Stimulated activated CD8-positive, alpha-beta memory T cell treated with anti-CD3 and anti-CD28 coated beads, Interleukin-7, amount 100 ng/mL, for 48 hours (primary cell): ENCODE measurements around the gene SESN2.

Source experiments
- DNase-seq, 2 donors: peaks; one replicate each; pipeline ENCODE4 v3.0.0-alpha.2; 2020; ENCODE audit warnings: low read depth in 1 of 2; ENCODE audit errors: extremely low read depth in 1 of 2

Gene SESN2

DNA sequence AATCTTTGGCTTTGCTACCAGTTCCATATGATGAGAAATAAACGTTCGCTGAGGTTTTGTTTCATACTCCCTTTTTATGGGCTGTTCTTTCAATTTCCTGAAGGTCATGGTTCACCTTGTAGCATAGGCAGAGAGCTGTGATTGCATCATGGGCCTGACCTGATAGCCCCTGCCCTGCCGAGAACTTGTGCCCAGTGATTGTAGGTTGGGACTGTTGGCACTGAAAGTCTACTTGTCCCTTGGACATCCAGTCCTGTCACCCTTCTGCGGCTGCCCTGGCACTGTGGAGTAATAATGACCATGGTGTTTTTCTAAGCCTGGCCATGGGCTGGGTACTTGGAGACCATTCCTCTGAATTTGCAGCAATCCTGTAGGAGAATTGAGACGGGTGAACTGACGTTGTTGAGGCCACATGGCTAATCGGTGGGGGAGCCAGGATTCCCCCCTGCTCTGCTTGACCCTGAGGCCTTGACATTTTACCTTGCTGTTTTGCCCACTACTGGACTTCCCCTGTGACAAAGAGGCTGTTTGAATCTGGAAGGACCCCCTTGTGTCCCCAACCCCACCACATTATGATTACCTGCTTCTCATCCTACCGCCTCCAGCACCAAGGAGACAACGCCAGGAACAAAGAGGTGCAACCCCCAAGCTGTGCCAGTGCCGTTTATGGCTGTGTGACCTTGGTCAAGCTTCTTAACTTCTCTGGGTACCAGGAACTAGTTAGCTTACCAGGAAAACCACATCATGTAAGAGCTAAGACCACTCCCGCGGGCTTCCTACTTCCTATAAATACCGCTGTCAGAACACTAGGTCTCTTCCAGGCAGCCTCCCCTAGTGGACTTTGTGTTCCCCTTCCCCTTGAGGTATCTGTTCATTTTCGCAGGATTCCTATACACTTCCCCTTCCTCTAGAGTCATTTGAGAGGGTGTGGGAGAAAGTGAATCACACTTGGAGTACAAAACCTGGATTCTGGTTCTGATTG is 23.4 kb downstream of the SESN2 start:
- no peak for DNase-seq

DNA sequence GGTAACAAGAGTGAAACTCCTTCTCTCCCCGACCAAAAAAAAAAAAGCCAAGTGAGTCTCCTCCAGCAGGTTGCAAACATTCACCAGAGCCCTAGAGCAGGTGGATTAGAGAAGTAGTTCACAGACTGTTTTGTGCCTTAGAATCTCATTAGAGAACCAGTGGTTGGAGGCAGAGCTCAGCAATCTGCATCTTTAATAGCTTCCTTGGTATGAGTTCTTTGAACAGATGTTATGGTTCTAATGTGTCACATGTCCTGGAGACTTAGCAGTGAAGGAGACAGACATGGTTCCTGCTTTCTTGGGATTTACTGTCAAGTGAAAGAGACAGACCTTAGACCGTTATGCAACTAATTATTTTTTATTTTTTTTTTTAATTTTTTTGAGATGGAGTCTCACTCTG is 26.8 kb downstream of the SESN2 start:
- DNase-seq, result no peak

DNA sequence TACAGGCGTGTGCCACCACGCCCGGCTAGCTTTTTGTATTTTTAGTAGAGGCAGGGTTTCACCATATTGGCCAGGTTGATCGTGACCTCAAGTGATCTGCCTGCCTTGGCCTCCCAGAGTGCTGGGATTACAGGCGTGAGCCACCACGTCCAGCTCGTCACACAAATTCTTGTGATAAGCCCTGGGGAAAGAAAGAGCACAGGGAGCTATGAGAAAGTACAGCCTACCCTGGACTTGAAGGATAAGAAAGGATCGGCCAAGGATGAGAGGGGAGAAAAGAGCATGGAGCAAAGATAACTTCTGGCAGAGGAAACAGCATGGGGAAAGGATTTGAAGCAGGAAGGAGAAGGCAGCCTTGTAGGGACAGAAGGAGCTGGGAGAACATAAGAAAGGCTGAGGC is 29.2 kb downstream of the SESN2 start:
- no peak for DNase-seq

DNA sequence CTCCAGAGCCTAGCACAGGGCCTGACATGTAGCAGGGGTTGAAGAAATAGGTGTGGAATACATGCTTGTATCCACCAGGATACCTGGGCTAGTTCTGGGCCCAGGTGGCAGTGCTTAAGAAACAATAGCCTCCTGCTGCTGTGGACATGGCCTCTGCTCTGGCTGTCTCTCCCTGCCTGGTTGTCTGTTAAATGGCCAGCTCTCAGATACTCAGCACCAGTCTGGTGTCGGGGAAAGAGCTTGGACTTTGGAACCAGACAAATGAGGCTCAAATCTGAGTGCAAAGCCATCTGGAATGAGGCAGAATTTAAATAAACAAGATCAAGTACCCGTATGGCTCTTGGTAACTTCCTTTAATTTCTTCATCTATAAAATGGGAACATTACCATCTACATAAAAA is 31.5 kb downstream of the SESN2 start:
- DNase-seq, result no peak

DNA sequence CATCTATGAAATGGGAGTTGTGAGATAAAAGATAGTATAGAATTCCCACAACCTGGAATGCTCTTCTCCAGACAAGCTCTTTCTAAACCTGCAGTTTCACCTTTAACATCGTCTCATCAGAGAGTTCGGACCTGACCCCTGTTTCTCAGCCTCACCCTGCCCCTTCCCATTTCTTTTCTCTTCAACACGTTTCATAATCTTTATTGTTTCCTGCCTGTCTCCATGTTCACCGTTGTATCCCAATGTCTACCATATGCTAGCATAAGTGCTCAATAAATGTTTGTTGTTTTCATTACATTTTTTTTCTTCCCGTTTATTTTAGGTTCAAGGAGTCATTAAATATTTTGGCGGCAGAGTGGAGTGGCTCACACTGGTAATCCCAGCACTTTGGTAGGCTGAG is 32.4 kb downstream of the SESN2 start:
- no peak for DNase-seq

DNA sequence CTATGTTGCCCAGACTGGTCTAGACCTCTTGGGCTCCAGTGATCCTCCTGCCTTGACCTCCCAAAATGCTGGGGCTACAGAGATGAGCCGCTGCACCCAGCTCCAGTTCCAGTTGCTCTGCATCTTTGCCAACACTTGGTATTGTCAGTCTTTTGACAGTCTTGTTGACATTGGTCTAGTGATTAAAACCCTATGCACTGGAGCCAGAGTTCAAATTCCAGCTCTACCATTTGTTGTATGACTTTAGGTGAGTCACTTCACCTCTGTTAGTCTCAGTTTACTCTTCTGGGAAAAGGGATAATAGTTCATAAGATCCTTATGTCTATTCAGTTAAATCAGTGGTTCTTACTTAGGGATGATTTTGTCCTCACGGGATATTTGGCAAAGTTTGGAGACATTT is 36.6 kb downstream of the SESN2 start:
- no peak for DNase-seq

DNA sequence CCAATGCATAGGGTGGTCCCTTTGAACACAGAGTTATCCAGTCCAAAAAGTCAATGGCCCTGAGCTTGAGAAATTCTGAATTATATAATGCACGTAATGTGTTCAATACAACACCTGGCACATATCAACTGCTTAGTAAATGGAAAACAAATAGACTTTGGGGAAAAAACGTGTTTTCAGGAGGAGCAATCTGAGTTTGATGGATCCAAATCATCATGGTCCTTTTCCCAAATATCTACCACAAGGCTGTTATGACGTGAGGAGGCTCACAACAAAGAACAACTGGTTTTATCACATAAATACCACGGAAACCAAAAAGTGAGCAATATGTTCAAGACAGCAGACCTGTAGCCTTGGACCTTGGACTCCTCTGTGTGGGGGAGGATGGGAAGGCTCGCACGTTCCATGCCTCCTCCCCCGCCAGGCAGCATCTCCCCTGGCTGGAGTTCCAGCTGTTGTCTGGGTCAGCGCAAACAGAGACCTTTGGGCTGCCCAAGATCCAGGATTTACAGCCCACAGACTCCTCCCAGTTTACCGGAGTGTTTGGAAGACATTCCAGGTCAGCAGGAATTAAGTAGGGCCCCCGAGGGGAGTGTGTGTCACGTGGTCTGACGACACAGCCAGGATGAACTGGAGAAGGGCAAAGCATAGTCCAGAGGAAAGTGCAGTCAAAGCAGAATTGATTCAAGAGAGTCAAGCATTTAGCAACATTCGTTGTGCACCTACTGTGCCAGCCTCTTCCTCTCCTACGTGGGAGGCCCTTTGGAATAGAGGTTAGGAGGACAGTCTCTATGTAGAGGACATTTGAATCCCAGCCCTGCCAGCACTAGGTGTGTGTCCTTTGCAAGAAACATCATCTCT is 37.3 kb downstream of the SESN2 start:
- DNase-seq, result no peak

DNA sequence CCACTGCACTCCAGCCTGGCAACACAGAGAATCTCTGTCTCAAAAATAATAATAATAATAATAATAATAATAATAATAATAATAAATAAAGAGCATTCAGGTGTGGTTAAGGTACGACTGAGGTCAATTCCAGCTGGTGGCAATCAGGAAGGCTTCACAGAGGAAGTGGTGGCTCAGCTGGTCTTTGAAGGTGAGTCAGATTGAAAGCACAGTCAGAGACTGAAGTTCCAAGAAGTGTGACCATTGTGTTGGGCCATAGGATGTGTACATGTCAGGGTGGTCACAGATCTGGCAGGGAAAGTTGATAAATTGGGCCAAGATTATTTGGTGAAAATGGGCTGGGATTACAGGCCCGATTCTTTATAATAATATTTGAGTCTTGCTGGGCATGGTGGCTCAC is 38.5 kb downstream of the SESN2 start:
- DNase-seq, result no peak

DNA sequence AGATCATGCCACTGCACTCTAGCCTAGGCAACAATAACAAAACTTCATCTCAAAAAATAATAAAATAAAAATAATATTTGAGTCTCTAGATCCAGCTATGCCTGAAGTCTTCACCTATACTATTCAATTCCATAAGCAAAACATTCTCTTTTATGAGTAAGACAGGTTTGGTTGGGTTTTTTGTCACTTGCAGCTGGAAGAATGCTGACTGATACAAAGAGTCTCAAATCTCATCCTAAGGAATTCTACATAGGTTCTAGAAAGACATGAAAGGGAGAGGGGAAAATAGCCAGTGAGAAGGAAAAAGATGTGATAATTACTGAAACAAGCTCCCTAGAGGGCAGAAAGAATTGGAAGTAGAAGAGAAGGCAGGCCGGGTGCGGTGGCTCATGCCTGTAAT is 39.1 kb downstream of the SESN2 start:
- DNase-seq, result no peak

DNA sequence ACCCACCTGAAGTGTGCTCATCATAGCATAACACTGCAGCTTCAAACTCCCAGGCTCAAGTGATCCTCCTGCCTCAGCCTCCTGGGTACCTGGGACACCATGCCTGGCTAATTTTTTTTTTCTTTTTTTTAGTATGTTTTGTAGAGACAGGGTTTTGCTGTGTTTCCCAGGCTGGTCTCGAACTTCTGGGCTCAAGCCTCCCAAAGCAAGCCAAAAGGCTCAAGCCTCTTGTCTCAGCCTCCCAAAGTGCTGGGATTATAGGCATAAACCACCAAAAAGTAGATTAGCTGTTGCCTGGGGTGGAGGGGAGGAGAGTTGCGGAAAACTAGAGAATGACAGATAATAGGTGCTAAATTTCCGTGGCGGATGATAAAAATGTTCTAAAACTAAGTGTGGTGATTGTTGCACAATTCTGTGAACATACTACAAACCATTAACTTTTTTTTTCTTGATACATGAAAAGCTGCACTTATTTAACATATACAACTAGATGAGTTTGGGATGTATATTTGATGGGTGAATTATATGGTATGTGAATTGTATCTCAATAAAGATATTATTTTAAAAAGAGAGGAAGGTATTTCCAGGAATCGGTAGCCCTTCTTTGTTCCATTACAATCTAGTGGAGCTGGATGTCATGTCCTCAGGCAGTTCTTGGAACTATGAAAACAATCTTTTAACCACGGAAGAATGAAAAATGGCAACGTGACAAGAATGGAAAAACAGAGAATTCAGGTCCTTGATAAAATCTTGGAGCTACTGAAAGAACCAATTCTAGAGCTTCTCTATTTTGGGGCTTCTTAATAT is 42.3 kb downstream of the SESN2 start:
- no peak for DNase-seq

DNA sequence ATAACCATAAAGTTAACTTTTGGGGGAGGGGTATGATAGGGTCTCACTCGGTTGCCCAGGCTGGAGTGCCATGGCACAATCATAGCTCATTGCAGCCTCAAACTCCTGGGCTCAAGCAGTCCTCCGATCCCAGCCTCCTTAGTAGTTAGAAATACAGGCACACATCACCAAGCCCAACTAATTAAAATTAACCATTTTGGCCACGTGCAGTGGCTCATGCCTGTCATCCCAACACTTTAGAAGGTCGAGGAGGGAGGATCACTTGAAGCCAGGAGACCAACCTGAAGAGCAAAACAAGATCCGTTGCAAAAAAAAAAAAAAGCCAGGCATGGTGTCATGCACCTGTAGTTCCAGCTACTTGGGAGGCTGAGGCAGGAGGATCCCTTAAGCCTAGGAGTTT is 42.9 kb downstream of the SESN2 start:
- DNase-seq, result no peak

DNA sequence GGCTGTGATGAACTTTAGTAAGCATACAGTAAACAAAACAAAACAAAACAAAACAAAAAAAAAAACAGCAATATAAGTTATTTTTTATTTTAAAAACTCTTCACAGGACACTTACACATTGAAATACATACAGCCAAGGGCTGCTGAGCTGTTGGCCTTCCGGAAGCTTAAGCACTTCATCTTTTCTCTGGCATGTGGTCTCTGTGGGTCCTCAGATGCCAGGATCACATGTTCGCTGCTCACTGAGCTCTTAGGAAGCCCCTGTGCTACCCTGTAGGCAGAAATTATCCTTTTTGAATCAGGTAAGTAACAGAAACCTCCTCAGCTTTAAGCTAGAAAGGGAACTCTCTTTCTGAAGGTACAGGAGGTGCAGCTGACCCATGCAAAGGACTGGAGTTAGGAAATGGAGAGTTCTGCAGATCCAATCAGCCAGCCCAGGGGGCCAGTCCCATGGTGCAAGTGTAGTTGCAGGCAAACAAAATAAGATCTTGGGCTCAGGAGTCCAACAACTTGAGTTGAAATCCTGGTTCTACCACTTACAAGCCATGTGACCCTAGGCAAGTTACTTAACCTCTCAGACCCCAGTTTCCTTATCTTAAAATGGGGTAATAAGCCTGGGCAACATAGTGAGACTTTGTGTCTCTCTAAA is 47.1 kb downstream of the SESN2 start:
- no peak for DNase-seq

DNA sequence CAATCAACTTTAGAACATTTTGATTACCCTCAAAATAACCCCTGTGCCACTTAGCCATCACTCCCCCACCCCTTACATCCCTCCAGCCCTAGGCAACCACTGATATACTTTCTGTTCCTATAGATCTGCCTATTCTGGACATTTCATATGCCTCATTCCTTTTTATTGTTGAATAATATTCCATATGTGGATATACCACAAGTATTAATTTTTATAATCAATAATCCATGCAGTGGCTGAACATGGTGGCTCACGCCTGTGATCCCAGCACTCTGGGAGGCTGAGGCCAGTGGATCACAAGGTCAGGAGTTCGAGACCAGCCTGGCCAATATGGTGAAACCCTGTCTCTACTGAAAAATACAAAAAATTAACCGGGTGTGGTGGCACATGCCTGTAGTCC is 49.4 kb downstream of the SESN2 start:
- no peak for DNase-seq

DNA sequence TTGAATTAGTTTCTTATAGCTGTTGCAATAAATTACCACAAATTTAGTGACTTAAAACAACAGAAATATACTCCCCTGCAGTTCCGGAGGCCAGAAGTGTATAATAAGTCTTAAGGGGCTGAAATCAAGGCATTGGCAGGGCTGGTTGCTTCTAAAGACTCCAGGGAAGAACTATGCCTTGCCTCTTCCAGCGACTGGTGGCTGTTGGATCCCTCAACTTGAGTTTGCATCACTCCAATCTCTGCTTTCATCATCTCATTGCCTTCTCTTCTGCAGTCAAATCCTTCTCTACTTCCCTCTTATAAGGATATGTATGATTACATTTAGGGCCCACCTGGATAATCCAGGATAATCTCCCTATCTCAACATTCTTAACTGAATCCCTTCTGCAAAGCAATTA is 50.4 kb downstream of the SESN2 start:
- DNase-seq, result no peak

DNA sequence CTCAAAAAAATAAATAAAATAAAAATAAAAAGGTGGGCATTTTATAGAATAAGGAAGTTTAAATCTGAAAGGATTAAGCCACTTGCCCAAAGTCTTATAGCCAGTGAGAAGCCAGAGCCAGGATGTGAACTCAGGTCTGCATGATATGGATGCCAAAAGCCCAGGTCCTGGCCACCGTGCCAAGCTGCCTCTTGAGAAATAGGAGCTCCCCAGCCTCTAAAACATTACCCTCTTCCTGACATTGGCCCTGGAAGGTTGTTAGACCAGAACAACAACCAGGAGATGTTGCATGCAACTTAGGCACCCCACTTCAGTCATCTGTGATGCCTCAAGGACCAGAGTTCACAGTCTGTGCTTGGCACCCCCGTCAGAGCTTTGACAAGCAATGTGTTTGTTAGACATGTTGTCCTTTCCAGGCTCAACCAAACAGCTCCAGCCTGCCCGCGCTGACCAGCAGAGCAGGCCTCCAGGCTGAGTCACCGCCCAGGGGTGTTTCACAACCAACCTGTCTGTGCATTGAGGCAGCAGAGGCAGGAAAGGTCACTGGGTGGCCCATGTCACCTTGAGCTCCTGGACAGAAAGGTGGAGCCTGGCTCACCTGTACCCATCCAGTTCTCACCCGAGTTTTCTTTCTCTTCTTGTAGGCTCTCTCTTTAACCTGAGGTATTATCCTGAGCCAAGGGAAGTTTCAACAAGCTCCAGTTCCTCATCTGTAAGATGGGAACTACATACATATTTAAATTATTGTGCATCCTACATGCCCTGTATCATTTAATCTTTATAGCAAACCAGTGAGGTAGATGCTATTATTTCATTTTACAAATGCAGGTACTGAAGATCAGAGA is 54.6 kb downstream of the SESN2 start:
- no peak for DNase-seq

DNA sequence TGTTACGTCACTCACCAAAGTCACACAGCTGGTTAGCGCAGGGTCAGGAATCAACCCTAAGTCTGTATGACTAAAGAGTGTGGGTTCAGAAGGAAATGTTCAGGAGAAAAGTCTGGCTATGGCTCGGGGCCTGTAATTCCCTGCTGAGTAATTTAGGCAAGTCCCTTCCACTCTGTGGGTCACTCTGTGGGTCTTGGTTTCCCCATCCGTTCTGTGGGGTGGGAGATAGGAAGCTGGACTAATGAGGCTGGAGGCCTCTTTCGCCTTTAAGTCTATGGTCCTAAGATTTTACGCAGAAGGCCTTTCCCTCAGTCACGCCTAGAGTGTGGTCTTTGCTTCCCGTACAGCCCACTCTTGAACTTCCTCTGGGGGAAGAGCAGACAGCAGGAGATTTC is 55.2 kb downstream of the SESN2 start:
- no peak for DNase-seq

DNA sequence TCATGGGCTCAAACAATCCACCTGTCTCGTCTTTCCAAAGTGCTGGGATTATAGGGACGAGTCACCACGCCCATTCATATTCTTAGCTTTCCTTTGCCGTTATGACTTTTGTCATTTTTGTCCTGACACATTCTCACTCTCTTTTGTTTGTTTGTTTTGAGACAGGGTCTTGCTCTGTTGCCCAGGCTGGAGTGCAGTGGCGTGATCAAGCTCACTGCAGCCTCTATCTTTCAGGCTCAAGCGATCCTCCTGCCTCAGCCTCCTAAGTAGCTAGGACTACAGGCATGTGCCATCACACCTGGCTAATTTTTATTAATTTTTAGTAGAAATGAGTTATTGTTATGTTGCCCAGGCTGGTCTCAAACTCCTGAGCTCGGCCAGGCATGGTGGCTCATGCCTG is 57.7 kb downstream of the SESN2 start:
- no peak for DNase-seq

DNA sequence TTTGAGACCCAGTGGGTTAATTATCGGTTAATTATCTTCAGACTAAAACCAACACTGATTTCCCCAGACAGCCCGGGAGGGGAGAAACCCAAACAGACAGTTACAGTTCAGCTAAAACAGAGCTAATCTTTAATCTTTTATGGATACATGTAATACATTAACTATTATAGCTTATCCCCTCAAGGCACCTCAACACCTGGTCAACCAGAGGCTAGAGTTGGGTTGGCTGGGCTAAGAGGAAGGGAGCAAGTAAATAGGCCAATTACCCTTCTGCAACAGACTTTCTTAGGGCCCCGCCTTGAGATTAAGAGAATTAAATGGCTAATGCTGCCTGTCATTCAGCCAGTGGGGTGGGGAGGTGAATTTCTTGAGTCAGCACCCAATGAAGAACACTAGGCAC is 62.9 kb downstream of the SESN2 start:
- DNase-seq, result no peak

DNA sequence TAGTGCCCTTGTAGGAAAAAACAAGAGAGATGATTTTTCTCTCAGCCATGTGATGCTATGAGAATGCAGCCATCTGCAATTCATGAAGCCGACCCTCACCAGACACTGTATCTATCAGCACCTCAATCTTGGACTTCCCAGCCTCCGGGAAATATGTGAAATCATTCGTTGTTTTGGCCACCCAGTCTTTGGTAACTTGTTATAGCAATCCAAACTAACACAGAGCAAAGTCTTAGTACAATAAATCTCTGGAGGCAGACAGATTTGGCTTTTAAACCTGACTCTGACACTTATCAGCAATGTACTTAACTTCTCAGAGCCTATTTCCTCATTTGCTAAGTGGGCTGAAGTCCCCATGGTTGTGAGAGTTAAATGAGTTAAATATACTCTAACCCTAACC is 64.4 kb downstream of the SESN2 start:
- DNase-seq, result no peak

DNA sequence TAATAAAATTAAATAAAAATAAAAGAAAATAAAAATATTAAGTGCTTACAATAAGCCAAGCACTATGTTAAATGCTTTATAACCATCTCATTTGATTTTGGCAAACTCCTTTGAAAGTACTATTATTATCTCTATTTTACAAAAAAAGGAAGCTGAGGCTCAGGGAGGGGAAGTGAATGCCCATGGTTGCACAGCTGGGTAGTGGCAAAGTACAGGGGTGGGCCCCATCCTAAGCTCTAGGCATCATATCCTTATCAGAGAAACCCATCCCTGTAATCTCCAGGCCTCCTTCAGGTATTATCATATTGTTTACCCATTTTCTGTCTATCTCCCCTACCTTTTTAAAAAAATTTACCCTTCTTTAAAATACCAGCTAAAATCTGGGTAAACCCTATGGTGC is 67.2 kb downstream of the SESN2 start:
- DNase-seq, result no peak
